ENCODE measurements around the gene IP6K2.

DNA sequence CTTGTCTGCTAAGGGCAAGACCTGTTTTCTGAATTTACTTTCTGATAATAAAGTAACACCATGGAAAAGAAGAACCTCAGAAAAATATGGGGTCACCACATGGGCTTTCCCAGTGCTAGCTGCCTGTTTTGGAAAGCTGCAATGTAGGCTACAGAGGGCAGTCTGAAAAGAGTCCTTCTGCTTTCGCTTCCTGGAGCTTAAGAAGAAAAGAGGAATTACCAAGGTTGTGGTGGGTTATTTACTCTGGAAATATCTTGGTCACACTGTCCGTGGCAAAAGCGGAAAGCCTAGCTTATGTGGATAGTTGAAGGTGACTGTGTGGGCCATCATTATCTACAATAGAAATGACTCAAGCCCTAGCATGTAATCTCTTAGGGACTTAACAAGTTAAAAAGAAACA is 31.7 kb upstream of the IP6K2 start:
- TF ChIP-seq, protein P1, sequence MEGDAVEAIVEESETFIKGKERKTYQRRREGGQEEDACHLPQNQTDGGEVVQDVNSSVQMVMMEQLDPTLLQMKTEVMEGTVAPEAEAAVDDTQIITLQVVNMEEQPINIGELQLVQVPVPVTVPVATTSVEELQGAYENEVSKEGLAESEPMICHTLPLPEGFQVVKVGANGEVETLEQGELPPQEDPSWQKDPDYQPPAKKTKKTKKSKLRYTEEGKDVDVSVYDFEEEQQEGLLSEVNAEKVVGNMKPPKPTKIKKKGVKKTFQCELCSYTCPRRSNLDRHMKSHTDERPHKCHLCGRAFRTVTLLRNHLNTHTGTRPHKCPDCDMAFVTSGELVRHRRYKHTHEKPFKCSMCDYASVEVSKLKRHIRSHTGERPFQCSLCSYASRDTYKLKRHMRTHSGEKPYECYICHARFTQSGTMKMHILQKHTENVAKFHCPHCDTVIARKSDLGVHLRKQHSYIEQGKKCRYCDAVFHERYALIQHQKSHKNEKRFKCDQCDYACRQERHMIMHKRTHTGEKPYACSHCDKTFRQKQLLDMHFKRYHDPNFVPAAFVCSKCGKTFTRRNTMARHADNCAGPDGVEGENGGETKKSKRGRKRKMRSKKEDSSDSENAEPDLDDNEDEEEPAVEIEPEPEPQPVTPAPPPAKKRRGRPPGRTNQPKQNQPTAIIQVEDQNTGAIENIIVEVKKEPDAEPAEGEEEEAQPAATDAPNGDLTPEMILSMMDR (IDR thresholded peaks at IDR 0.05), result no peak
- TF ChIP-seq ZFX (IDR thresholded peaks at IDR 0.05; ENCODE audit: borderline replicate concordance), result no peak

Data from 22Rv1 (cell line).